GM23338 (cell line): ENCODE results near the gene MPPE1. TPM values are rescaled to one million over a fixed set of nuclear protein-coding genes. Genes with fewer than 3 reads are reported as not detected.

ENCODE experiments used
- ATAC-seq: fragments of 200-7000 bp; cut with Tn5 transposase; 3 replicates; pipeline ENCODE4 v1.9.1; 2020
- DNase-seq: peaks from one replicate; pipeline ENCODE4 v3.0.0-alpha.2; 2015; ENCODE audit warnings: low spot score
- H2AFZ ChIP-seq: fragments of 200-600 bp; sonication (generic); 2 replicates; pipeline ENCODE4 v1.8.0; 2016; ENCODE audit warnings: antibody characterized with exemption, mild to moderate bottlenecking, moderate library complexity
- H3F3A ChIP-seq: fragments of 200-600 bp; sonication (generic); replicated peaks from 2 replicates; pipeline ENCODE4 v1.8.0; 2017; ENCODE audit warnings: antibody characterized with exemption, mixed run types, low read depth
- H3K27ac ChIP-seq: fragments of 200-600 bp; sonication (generic); 2 replicates; pipeline ENCODE4 v1.6.1; 2016; ENCODE audit warnings: low read depth
- H3K27me3 ChIP-seq: fragments of 200-600 bp; sonication (generic); 2 replicates; pipeline ENCODE4 v1.8.0; 2016; ENCODE audit warnings: mild to moderate bottlenecking, mixed run types, moderate library complexity; ENCODE audit not compliant: insufficient read depth
- H3K36me3 ChIP-seq: fragments of 200-600 bp; sonication (generic); 2 replicates; pipeline ENCODE4 v1.8.0; 2016; ENCODE audit warnings: mild to moderate bottlenecking; ENCODE audit not compliant: insufficient read depth
- H3K4me1 ChIP-seq: fragments of 200-600 bp; sonication (generic); 2 replicates; pipeline ENCODE4 v1.8.0; 2016; ENCODE audit warnings: mild to moderate bottlenecking, moderate library complexity; ENCODE audit not compliant: insufficient read depth
- H3K4me2 ChIP-seq: fragments of 200-600 bp; sonication (generic); 2 replicates; pipeline ENCODE4 v1.7.1; 2017; ENCODE audit warnings: mixed run types
- H3K4me3 ChIP-seq: fragments of 200-600 bp; sonication (generic); 2 replicates; pipeline ENCODE4 v1.6.1; 2016; ENCODE audit warnings: mixed run types
- H3K79me2 ChIP-seq: fragments of 200-600 bp; sonication (generic); replicated peaks from 2 replicates; pipeline ENCODE4 v1.8.0; 2017; ENCODE audit warnings: mild to moderate bottlenecking; ENCODE audit not compliant: insufficient read depth
- H3K9me2 ChIP-seq: fragments of 200-600 bp; sonication (generic); 2 replicates; pipeline ENCODE4 v1.8.0; 2017; ENCODE audit not compliant: insufficient read depth
- H4K20me1 ChIP-seq: fragments of 200-600 bp; sonication (generic); replicated peaks from 2 replicates; pipeline ENCODE4 v1.8.0; 2017; ENCODE audit warnings: mild to moderate bottlenecking; ENCODE audit not compliant: insufficient read depth
- H3K27ac Mint-ChIP-seq: 2 replicates; pipeline ENCODE4 v1.8.0; 2020; ENCODE audit warnings: inconsistent platforms, mild to moderate bottlenecking, moderate library complexity, mixed read lengths
- H3K27me3 Mint-ChIP-seq: 3 replicates; pipeline ENCODE4 v1.8.0; 2022; ENCODE audit warnings: low read depth, mild to moderate bottlenecking, moderate library complexity, mixed read lengths, inconsistent platforms; ENCODE audit not compliant: insufficient read depth, poor library complexity
- H3K36me3 Mint-ChIP-seq: 3 replicates; pipeline ENCODE4 v1.8.0; 2021; ENCODE audit warnings: low read depth, mild to moderate bottlenecking, inconsistent platforms, moderate library complexity, mixed read lengths
- H3K4me1 Mint-ChIP-seq: 3 replicates; pipeline ENCODE4 v1.8.0; 2020; ENCODE audit warnings: mild to moderate bottlenecking, inconsistent platforms, mixed read lengths
- H3K4me3 Mint-ChIP-seq: 3 replicates; pipeline ENCODE4 v1.8.0; 2021; ENCODE audit warnings: moderate library complexity, mild to moderate bottlenecking, inconsistent platforms, mixed read lengths
- H3K9me3 Mint-ChIP-seq: 3 replicates; pipeline ENCODE4 v1.8.0; 2020; ENCODE audit warnings: moderate library complexity, mild to moderate bottlenecking, inconsistent platforms, mixed read lengths
- CREB1 ChIP-seq: fragments of 250-450 bp; sonication (Bioruptor Pico); IDR thresholded peaks from 2 replicates; pipeline ENCODE4 v1.5.0; 2020; ENCODE audit warnings: low read depth, mild to moderate bottlenecking, moderate library complexity
- CTCF ChIP-seq, 2 experiments: fragments of 200-600 bp in 1 of 2; sonication (generic) in 1 of 2; conservative IDR thresholded peaks; 2 replicates each; pipeline versions ENCODE4 v1.5.1 to v1.6.1; 2016 to 2017; ENCODE audit warnings: antibody characterized with exemption in 2 of 2, low read depth in 2 of 2, mild to moderate bottlenecking in 2 of 2, moderate library complexity in 1 of 2
- EZH2 ChIP-seq: fragments of 200-600 bp; sonication (generic); IDR thresholded peaks from one replicate; pipeline ENCODE4 v1.8.0; 2017; ENCODE audit warnings: antibody characterized with exemption, mild to moderate bottlenecking, low read depth; ENCODE audit not compliant: unreplicated experiment
- EZH2phosphoT487 ChIP-seq: fragments of 200-600 bp; sonication (generic); IDR thresholded peaks from one replicate; pipeline ENCODE4 v1.8.1; 2018; ENCODE audit warnings: antibody characterized with exemption; ENCODE audit not compliant: unreplicated experiment
- JUNB ChIP-seq: IDR thresholded peaks from one replicate; pipeline ENCODE4 v1.6.1; 2016; ENCODE audit warnings: antibody characterized with exemption; ENCODE audit not compliant: unreplicated experiment
- NANOG ChIP-seq: IDR thresholded peaks from 2 replicates; pipeline ENCODE4 v1.6.1; 2016; ENCODE audit warnings: antibody characterized with exemption, borderline replicate concordance
- POLR2AphosphoS5 ChIP-seq: IDR thresholded peaks from 2 replicates; pipeline ENCODE4 v1.6.1; 2016; ENCODE audit warnings: antibody characterized with exemption, low read depth
- STAT1 ChIP-seq: IDR thresholded peaks from one replicate; pipeline ENCODE4 v1.6.1; 2016; ENCODE audit warnings: antibody characterized with exemption; ENCODE audit not compliant: unreplicated experiment
- ZNF114 ChIP-seq: fragments of 250-450 bp; sonication (Bioruptor Pico); IDR thresholded peaks from 2 replicates; pipeline ENCODE4 v1.5.0; 2020; ENCODE audit warnings: mild to moderate bottlenecking, moderate library complexity
- ZNF331 ChIP-seq: fragments of 250-450 bp; sonication (Bioruptor Pico); IDR thresholded peaks from 2 replicates; pipeline ENCODE4 v1.5.0; 2020; ENCODE audit warnings: low read depth, mild to moderate bottlenecking, moderate library complexity
- polyA plus RNA-seq: library from polyadenylated mRNA; unstranded; fragments of >200 nt; fragmentation: Nextera tagmentation; extraction: Ambion mirVana; gene quantifications from 2 replicates; pipeline ENCODE4 v1.2.1, GENCODE V29; 2016
- total RNA-seq: library from RNA; depleted of rRNA; stranded (reverse); fragments of >200 nt; shearing (Covaris generic); gene quantifications from 2 replicates; pipeline ENCODE4 v1.2.3, GENCODE V29; 2014
- TF ChIP-seq, protein P1 (sequence below): IDR thresholded peaks from one replicate; pipeline ENCODE4 v1.6.1; 2018; ENCODE audit warnings: antibody characterized with exemption; ENCODE audit not compliant: unreplicated experiment
- TF ChIP-seq, protein P2 (sequence below): IDR thresholded peaks from 2 replicates; pipeline ENCODE4 v1.6.1; 2016; ENCODE audit warnings: antibody characterized with exemption
- TF ChIP-seq, protein P3 (sequence below): fragments of 250-450 bp; sonication (Bioruptor Pico); IDR thresholded peaks from 2 replicates; pipeline ENCODE4 v1.5.0; 2020; ENCODE audit warnings: mild to moderate bottlenecking, moderate library complexity

MPPE1 gene
- total and polyA plus RNA-seq, 2 experiments from 2014 or later: 18.8 to 24.6 TPM

DNA sequence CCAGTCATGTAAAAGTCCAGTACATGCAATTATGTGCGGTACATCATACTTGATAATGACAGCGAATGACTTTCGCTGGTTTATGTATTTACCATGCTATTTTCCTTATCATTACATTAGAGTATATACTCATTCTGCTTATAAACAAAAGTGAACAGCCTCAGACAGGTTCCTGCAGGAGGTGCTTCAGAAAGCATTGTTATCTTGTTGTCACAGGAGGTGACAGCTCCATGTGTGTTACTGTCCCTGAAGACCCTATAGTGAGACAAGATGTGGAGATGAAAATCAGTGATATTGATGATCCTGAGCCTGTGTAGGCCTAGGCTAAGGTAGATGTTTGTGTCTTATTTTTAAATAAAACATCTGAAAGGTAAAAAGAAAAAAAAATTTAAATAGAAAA, 15.3 kb upstream of the MPPE1 start:
- Histone ChIP-seq H3K27me3 (no peaks in the 10 kb centered on the region), H3K4me2 (no peak overlapping the region), H3K27ac (no peak overlapping the region), H3K9me2 (no peaks in the 10 kb centered on the region), H3K4me3 (no peak overlapping the region), H4K20me1 (no peaks in the 10 kb centered on the region), H3K79me2 (no peaks in the 10 kb centered on the region), H2AFZ (no peak overlapping the region), H3K36me3 (no peaks in the 10 kb centered on the region), H3K4me1 (no peaks in the 10 kb centered on the region), H3F3A (no peaks in the 10 kb centered on the region)
- TF ChIP-seq CREB1 (CRISPR knock-in tag): no peak
- TF ChIP-seq CTCF (conservative IDR thresholded peaks at IDR 0.05; ENCODE audit: low read depth in 2 of 2): no peak
- TF ChIP-seq NANOG: no peak
- TF ChIP-seq JUNB: no peak
- no peak for TF ChIP-seq STAT1
- TF ChIP-seq, protein P1, sequence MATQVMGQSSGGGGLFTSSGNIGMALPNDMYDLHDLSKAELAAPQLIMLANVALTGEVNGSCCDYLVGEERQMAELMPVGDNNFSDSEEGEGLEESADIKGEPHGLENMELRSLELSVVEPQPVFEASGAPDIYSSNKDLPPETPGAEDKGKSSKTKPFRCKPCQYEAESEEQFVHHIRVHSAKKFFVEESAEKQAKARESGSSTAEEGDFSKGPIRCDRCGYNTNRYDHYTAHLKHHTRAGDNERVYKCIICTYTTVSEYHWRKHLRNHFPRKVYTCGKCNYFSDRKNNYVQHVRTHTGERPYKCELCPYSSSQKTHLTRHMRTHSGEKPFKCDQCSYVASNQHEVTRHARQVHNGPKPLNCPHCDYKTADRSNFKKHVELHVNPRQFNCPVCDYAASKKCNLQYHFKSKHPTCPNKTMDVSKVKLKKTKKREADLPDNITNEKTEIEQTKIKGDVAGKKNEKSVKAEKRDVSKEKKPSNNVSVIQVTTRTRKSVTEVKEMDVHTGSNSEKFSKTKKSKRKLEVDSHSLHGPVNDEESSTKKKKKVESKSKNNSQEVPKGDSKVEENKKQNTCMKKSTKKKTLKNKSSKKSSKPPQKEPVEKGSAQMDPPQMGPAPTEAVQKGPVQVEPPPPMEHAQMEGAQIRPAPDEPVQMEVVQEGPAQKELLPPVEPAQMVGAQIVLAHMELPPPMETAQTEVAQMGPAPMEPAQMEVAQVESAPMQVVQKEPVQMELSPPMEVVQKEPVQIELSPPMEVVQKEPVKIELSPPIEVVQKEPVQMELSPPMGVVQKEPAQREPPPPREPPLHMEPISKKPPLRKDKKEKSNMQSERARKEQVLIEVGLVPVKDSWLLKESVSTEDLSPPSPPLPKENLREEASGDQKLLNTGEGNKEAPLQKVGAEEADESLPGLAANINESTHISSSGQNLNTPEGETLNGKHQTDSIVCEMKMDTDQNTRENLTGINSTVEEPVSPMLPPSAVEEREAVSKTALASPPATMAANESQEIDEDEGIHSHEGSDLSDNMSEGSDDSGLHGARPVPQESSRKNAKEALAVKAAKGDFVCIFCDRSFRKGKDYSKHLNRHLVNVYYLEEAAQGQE: no peak
- TF ChIP-seq, protein P2, sequence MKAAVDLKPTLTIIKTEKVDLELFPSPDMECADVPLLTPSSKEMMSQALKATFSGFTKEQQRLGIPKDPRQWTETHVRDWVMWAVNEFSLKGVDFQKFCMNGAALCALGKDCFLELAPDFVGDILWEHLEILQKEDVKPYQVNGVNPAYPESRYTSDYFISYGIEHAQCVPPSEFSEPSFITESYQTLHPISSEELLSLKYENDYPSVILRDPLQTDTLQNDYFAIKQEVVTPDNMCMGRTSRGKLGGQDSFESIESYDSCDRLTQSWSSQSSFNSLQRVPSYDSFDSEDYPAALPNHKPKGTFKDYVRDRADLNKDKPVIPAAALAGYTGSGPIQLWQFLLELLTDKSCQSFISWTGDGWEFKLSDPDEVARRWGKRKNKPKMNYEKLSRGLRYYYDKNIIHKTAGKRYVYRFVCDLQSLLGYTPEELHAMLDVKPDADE: no peak
- no peak for TF ChIP-seq ZNF114 (CRISPR knock-in tag)
- TF ChIP-seq, protein P3, sequence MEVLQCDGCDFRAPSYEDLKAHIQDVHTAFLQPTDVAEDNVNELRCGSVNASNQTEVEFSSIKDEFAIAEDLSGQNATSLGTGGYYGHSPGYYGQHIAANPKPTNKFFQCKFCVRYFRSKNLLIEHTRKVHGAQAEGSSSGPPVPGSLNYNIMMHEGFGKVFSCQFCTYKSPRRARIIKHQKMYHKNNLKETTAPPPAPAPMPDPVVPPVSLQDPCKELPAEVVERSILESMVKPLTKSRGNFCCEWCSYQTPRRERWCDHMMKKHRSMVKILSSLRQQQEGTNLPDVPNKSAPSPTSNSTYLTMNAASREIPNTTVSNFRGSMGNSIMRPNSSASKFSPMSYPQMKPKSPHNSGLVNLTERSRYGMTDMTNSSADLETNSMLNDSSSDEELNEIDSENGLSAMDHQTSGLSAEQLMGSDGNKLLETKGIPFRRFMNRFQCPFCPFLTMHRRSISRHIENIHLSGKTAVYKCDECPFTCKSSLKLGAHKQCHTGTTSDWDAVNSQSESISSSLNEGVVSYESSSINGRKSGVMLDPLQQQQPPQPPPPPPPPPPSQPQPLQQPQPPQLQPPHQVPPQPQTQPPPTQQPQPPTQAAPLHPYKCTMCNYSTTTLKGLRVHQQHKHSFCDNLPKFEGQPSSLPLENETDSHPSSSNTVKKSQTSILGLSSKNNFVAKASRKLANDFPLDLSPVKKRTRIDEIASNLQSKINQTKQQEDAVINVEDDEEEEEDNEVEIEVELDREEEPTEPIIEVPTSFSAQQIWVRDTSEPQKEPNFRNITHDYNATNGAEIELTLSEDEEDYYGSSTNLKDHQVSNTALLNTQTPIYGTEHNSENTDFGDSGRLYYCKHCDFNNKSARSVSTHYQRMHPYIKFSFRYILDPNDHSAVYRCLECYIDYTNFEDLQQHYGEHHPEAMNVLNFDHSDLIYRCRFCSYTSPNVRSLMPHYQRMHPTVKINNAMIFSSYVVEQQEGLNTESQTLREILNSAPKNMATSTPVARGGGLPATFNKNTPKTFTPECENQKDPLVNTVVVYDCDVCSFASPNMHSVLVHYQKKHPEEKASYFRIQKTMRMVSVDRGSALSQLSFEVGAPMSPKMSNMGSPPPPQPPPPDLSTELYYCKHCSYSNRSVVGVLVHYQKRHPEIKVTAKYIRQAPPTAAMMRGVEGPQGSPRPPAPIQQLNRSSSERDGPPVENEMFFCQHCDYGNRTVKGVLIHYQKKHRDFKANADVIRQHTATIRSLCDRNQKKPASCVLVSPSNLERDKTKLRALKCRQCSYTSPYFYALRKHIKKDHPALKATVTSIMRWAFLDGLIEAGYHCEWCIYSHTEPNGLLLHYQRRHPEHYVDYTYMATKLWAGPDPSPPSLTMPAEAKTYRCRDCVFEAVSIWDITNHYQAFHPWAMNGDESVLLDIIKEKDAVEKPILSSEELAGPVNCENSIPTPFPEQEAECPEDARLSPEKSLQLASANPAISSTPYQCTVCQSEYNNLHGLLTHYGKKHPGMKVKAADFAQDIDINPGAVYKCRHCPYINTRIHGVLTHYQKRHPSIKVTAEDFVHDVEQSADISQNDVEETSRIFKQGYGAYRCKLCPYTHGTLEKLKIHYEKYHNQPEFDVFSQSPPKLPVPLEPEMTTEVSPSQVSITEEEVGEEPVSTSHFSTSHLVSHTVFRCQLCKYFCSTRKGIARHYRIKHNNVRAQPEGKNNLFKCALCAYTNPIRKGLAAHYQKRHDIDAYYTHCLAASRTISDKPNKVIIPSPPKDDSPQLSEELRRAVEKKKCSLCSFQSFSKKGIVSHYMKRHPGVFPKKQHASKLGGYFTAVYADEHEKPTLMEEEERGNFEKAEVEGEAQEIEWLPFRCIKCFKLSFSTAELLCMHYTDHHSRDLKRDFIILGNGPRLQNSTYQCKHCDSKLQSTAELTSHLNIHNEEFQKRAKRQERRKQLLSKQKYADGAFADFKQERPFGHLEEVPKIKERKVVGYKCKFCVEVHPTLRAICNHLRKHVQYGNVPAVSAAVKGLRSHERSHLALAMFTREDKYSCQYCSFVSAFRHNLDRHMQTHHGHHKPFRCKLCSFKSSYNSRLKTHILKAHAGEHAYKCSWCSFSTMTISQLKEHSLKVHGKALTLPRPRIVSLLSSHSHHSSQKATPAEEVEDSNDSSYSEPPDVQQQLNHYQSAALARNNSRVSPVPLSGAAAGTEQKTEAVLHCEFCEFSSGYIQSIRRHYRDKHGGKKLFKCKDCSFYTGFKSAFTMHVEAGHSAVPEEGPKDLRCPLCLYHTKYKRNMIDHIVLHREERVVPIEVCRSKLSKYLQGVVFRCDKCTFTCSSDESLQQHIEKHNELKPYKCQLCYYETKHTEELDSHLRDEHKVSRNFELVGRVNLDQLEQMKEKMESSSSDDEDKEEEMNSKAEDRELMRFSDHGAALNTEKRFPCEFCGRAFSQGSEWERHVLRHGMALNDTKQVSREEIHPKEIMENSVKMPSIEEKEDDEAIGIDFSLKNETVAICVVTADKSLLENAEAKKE (CRISPR knock-in tag): no peak
- no peak for TF ChIP-seq EZH2phosphoT487
- TF ChIP-seq ZNF331 (CRISPR knock-in tag): no peak
- no peak for TF ChIP-seq POLR2AphosphoS5
- TF ChIP-seq EZH2: no peak
- no peaks in the 10 kb centered on the region; the same call in 2 of the 3 replicates for H3K9me3 Mint-ChIP-seq
- H3K4me1 Mint-ChIP-seq: no peaks in the 10 kb centered on the region; the same call in 2 of the 3 replicates
- no peak overlapping the region for H3K27ac Mint-ChIP-seq
- DNase-seq (no peak), ATAC-seq (no peak)
- no peak overlapping the region for H3K4me3 Mint-ChIP-seq
- peaks cover 8% of the 10 kb centered on the region for H3K27me3 Mint-ChIP-seq
- H3K36me3 Mint-ChIP-seq: no peaks in the 10 kb centered on the region
